Activated B cell treated with CpG ODN at 0.5 μM for 24 hours (primary cell): ENCODE results near the gene KDM4D. TPM values are rescaled to one million over a fixed set of nuclear protein-coding genes. Genes with fewer than 3 reads are reported as not detected.

Experiments
- ATAC-seq: fragments of 200-7000 bp; cut with Tn5 transposase; one replicate; pipeline ENCODE4 v1.10.0; 2021; ENCODE audit warnings: low read depth, mild to moderate bottlenecking, moderate library complexity
- CTCF ChIA-PET: fragments of 350-600 bp; sonication (Branson Sonifier 250); formaldehyde crosslinking; loops from one replicate; lab custom pipeline; 2021; ENCODE audit warnings: antibody characterized with exemption; lab: Charles Lee
- POLR2A ChIA-PET: fragments of 350-600 bp; sonication (Branson Sonifier 250); formaldehyde crosslinking; loops from one replicate; lab custom pipeline; 2021; ENCODE audit warnings: antibody characterized with exemption; lab: Charles Lee
- DNase-seq: peaks from one replicate; pipeline ENCODE4 v3.0.0; 2022
- H3K27ac Mint-ChIP-seq: one replicate; pipeline ENCODE4 v1.8.0; 2020; ENCODE audit warnings: mixed read lengths
- H3K27me3 Mint-ChIP-seq: one replicate; pipeline ENCODE4 v1.8.0; 2021; ENCODE audit warnings: mixed read lengths
- H3K36me3 Mint-ChIP-seq: one replicate; pipeline ENCODE4 v1.8.0; 2021; ENCODE audit warnings: low read depth, mixed read lengths
- H3K4me1 Mint-ChIP-seq: one replicate; pipeline ENCODE4 v1.8.0; 2021; ENCODE audit warnings: mixed read lengths
- H3K4me3 Mint-ChIP-seq: one replicate; pipeline ENCODE4 v1.8.0; 2020; ENCODE audit warnings: mild to moderate bottlenecking, mixed read lengths
- H3K9me3 Mint-ChIP-seq: one replicate; pipeline ENCODE4 v1.8.0; 2020; ENCODE audit warnings: mixed read lengths
- CTCF ChIP-seq: fragments of 200-600 bp; IDR thresholded peaks from one replicate; pipeline ENCODE4 v1.8.0; 2022; ENCODE audit warnings: antibody characterized with exemption, mild to moderate bottlenecking
- intact Hi-C: fragments of 100-400 bp; cut with micrococcal nuclease; formaldehyde crosslinking; loops from one replicate; pipeline ENCODE4 v1.15.1; 2024
- total RNA-seq: library from RNA; stranded (reverse); gene quantifications from 2 replicates; pipeline ENCODE4 v1.2.3, GENCODE V29; 2022

KDM4D gene
- total RNA-seq: 0.67 and 0.93 TPM in 2 replicates

- Mint-ChIP-seq H3K9me3 (peaks cover 2% of the 10 kb centered on the region), H3K27ac (peak within 1 kb of the TSS; percentile 95), H3K36me3 (peaks cover 42% of the 10 kb centered on the region), H3K27me3 (no peaks in the 10 kb centered on the region), H3K4me3 (peak within 1 kb of the TSS; percentile 99), H3K4me1 (peaks cover 20% of the 10 kb centered on the region)
- ATAC-seq (peak; percentile 100), DNase-seq (peak; percentile 87)
- TF ChIP-seq CTCF: no peak
- intact Hi-C loops: loop anchor here (1.0 to 5.0 kb wide), 10 partner anchors 94 to 1776 kb away; partner anchors contain the start of genes ANKRD49, CEP57, ENDOD1 and JRKL
- POLR2A ChIA-PET: interaction anchor here (0.5 to 2.2 kb wide), 20 partner anchors 9 to 1415 kb away, joined by 3 to 38 read pairs (median 4); partner anchors contain the start of genes ANKRD49, CEP57, ENDOD1 and FAM76B
- CTCF ChIA-PET: interaction anchor here (0.7 to 1.2 kb wide), 2 partner anchors 93 to 165 kb away, joined by 3 to 4 read pairs; partner anchors contain the start of gene SRSF8
These were observed at the start of gene KDM4D, which contains the start of gene CWC15 for GRCh38 chr11:94973099-94973968. Gene KDM4D, plus strand, starts transcription at chr11:94973709. Its CDS starts 23,664 bp downstream, at chr11:94997373. Gene CWC15, minus strand, starts transcription at chr11:94973556. Its CDS starts 1,371 bp downstream, at chr11:94972185.

- H3K4me1 Mint-ChIP-seq: peaks cover 28% of the 10 kb centered on the region
- no peak overlapping the region for H3K27ac Mint-ChIP-seq
- H3K4me3 Mint-ChIP-seq: no peak overlapping the region
- no peak for TF ChIP-seq CTCF
- no peak for DNase-seq
- no peaks in the 10 kb centered on the region for H3K9me3 Mint-ChIP-seq
- ChIA-PET POLR2A (no interaction called here), CTCF (no interaction called here)
- ATAC-seq: no peak
- intact Hi-C loops: no loop called here
- no peaks in the 10 kb centered on the region for H3K36me3 Mint-ChIP-seq
- H3K27me3 Mint-ChIP-seq: no peaks in the 10 kb centered on the region
These were observed 49.3 kb upstream of the KDM4D start for GRCh38 chr11:94924171-94924572.

- no peak overlapping the region for H3K27ac Mint-ChIP-seq
These were observed 48.9 kb upstream of the KDM4D start for GRCh38 chr11:94924612-94925011.

GRCh38 chr11:94925422-94926270 is 47.9 kb upstream of the KDM4D start:
- Mint-ChIP-seq H3K4me1 (peaks cover 28% of the 10 kb centered on the region), H3K27ac (no peak overlapping the region), H3K9me3 (no peaks in the 10 kb centered on the region), H3K36me3 (no peaks in the 10 kb centered on the region), H3K4me3 (no peak overlapping the region), H3K27me3 (peaks cover 4% of the 10 kb centered on the region)
- ChIA-PET CTCF (interaction anchor here (0.6 kb wide), 1 partner anchor 418 kb away, joined by 3 read pairs; no protein-coding TSS in a partner anchor), POLR2A (no interaction called here)
- ATAC-seq: no peak
- TF ChIP-seq CTCF: no peak
- DNase-seq: no peak
- intact Hi-C loops: no loop called here

More at GRCh38 chr11:94924612-94925011, 48.9 kb upstream of the KDM4D start:
- Mint-ChIP-seq H3K36me3 (no peaks in the 10 kb centered on the region), H3K27me3 (no peaks in the 10 kb centered on the region), H3K9me3 (no peaks in the 10 kb centered on the region), H3K4me1 (peaks cover 28% of the 10 kb centered on the region), H3K4me3 (no peak overlapping the region)
- CTCF ChIA-PET: no interaction called here
- TF ChIP-seq CTCF: no peak
- POLR2A ChIA-PET: no interaction called here
- DNase-seq (no peak), ATAC-seq (no peak)
- intact Hi-C loops: no loop called here
